SW480 (cell line): Measurements from ENCODE around the gene DNM2.
A peak's percentile ranks its signal among the peaks of the same experiment; 100 is the strongest.

Experiments
- DNase-seq: peaks from one replicate; pipeline ENCODE4 v3.0.0-alpha.2; 2016; ENCODE audit warnings: low spot score

DNM2 gene

GRCh38 chr19:10815969-10816644 lies 98.2 kb downstream of the DNM2 start:
- no peak for DNase-seq

- no peak for DNase-seq
These were observed 98.8 kb downstream of the DNM2 start for GRCh38 chr19:10816691-10817090.

DNA sequence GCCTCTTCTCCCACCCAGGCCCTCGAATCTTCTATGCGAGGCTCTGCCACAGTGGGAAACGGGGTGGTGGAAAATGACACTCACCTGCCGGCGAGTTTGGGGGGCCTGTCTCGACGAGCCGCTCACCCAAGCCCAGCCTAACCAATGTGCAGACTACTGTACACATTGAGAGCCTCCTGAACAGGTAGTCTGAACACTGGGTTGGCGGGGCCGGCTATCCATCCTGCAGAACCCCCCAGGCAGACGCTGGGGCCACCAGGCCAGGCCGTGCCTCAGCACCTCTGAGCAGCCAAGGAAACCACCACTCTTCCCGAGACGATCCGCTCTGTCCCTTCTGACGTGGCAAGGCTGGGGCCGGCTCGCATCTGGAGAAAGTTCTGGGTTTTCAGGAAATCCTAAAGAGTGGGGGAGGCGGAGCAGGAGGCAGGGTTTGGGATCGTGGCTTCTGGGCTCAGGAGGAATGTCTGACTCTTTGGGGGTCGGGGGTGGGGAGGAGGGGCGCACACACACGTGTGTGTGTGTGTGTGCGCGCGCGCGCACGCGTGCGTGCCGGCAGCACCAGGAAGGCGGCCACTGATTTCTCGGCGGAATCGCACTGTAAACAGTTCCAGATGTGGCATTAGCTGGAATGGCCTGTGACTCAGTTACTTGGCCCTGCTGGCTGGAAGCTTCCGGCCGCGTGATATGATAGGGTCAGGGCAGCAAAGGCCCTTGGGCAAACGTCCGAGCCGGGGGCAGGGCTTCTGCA lies 99.6 kb downstream of the DNM2 start:
- no peak for DNase-seq

GRCh38 chr19:10818301-10819123 lies 100.6 kb downstream of the DNM2 start:
- no peak for DNase-seq

DNA sequence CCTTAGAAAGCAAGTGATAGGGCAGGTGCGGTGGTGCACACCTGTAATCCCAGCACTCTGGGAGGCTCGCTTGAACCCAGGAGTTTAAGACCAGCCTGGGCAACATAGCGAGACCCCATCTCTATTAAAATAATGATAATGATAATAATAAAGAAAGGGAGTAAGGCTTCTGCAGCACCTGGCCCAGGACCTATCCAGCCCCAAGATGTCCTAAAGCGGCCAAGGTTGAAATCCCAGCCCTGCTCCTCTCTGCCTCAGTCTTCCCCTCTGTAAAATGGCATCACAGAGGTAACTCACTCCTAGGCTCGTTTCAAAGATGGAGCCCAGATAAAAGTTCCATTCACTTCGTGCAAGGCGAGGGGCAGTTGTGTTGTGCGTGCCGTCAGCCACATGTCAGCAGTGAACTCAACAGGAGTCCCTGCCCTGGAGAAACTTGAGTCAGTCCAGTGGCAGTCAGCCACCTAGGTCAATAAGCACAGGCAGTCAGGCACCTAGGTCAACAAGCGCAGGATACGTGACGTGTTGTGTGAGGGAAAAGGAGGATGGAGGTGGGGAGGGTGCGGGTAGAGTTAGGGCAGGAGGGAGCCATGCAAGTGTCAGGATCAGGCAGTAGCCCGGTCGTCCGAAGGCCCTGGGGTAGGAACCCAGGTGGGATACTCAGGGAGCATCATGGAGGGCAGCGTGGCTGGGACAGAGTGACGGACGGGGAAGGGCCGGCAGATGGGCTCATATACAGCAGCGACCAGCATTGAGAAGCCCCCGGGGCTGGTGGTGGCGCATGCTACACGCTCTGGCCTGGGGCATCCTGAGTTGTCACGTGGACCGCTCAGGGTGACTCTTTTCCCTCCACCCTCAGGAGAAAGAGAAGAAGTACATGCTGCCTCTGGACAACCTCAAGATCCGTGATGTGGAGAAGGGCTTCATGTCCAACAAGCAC lies 101.5 kb downstream of the DNM2 start:
- no peak for DNase-seq

GRCh38 chr19:10820173-10820572 lies 102.3 kb downstream of the DNM2 start:
- DNase-seq: no peak

GRCh38 chr19:10823690-10824089 lies 105.8 kb downstream of the DNM2 start:
- DNase-seq: no peak

GRCh38 chr19:10826231-10826630 lies 108.4 kb downstream of the DNM2 start:
- no peak for DNase-seq

DNA sequence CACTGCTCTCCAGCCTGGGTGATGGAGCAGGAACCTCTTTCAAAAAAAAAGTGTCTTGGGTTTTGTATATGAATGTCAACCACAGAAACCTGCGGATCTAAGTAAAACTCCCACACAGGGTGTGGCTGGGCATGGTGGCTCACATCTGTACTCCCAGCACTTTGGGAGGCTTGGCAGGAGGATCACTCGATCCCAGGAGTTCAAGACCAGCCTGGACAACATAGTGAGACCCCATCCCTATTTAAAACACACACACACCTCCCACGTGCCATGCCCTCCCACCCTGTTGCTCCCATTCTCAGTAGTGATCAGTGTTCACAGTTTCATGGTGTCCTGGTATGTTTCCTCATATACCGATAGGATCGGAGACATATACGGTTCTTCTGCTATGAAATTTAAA lies 109.0 kb downstream of the DNM2 start:
- DNase-seq: no peak

DNA sequence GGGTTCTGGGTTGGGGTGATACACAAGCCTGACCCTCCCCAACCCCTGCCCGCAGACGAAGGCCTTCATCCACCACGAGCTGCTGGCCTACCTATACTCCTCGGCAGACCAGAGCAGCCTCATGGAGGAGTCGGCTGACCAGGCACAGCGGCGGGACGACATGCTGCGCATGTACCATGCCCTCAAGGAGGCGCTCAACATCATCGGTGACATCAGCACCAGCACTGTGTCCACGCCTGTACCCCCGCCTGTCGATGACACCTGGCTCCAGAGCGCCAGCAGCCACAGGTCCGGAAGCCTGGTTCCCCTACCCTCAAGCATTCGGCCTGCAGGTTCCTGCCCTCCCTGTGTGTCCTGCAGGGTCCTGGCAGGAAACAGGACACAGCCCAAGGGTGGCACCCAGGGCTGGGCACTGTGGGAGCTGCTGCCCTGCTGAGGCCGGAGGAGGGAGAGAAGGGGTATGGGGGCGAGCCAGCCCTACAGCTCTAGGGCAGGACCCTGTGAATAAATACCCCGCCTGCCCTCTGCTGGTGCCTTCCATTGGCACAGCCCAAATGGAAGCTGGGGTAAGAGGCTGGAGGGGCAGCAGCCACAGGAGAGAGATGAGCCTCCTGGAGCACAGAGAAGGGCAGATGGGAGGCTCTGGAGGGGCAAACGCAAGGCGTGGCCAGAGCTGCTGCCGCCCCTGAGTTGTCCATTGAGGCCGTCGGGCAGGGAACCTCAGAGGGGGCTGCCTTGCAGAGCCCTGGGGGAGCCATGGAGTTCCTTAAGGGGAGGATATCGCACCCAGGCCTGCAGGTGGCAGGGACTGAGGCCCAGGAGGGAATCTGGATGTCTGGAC lies 111.3 kb downstream of the DNM2 start:
- DNase-seq: no peak

GRCh38 chr19:10829967-10830366 lies 112.1 kb downstream of the DNM2 start:
- no peak for DNase-seq

GRCh38 chr19:10830370-10830769 lies 112.5 kb downstream of the DNM2 start:
- no peak for DNase-seq

- DNase-seq: no peak
These were observed 113.3 kb downstream of the DNM2 start for GRCh38 chr19:10830931-10831779.

DNA sequence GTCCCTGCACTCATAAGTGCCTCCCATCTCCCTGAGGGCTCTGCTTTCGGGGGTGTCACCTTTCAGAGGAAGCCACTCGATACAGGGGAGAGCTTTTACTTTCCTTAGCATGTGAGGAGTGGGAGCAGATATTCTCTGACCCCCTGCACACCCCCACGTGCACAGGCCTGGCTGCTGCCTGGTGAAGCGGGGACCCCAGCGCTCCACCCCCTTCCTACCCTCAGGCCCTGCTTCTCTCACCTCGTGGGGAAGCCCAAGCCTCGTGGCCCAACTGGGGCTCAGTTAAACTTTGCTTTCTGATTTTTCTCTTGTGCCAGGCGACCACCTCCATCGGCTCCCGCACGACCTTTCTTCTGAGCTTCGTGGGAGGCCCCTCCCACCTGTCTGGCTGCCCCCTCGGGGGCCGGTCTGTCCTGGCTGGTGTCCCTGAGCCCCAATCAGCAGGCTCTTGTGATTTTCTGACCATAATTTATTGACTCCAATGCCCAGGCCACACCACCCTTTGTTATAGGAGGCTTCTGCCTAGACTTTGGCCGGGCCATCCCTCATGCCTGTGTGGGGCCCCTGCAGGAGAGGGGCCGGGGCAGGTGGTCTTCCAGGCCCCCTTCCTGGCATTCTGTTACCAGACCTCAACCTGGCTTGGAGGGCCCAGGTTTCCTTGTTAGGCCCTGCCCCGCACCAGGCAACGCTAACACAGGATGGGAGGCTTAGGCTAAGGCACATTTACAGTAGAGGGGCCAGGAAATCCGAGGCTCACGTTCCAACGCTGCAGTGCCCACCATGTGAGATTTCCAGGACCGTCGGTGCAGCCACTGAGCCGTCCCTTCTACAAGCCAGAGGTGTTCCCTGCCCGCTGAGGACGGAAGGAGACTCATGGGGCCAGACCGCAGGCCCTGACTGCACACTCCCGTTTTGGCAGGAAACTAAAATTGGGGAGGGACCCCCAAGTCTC lies 114.4 kb downstream of the DNM2 start:
- DNase-seq: no peak

- DNase-seq: no peak
These were observed 115.0 kb downstream of the DNM2 start for GRCh38 chr19:10832939-10833296.

DNA sequence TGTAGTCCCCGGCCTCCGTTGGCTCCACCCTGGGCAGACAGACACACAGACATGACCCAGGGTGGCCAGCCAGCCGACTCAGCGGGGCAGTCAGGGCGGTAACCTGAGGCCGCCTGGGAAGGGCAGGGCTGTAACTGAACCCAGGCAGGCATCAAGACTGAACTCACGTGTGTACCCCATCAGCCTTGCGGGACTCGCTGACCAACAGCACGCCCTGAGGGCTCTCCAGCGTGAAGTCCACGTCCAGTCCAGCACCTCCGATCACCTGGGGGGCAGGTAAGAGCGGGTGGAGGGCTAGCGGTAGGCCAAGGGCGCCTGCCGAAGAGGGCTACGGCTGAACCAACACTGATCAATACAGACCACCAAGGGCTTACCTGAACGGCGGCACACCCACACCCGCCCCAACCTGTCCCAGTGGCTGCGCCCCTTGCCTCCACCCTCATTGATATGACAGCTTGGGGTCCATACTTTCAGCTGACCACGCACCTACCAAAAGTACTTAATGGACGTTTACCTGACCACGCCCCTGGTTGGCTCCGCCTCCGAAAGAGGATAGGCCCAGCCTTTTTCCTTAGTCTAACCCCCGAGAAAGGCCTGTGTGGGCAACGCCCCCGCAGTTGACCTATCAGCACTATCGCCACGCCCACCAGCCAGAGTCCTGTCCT lies 117.3 kb downstream of the DNM2 start:
- DNase-seq: no peak

DNA sequence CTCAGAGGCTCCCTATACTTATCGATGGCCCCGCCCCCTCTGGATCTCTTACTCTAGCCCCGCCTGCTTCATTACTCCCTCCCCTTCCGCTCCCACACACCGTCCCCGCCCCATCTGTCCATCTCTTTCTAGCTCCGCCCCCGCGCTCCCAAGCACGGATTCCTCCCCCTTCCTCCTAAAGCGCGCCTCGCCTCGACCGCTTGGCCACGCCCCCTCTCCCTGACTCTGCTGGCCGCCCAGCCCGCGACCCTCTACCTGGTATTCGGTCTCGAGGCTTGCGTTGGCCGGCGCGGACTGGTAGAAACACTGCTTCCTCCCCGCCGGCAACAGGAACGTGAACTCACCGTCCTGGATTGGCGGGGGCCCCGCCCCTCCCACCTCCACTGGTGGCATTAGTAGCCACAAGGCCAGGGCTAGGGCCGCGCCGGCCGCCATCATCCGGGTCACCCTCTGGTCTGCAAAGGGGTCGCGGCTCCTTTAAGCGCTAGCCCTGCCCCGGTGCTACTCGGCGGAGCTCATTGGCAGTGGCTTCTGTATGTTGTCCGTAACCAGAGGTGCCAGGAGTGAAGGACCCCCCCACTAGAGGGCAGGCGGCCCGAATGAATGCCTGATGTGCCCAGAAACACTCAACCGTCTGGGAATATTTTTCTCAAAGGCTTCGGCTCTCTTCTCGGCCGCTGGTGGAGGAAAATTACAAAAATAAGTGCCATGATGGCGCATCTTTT lies 118.0 kb downstream of the DNM2 start, which contains the start of gene TMED1:
TMED1 (minus strand) TSS at position 459 of the 725 bp plus-strand sequence; CDS start at position 438, 21 bp downstream.
- DNase-seq: peak; percentile 100
